BJ (cell line): ENCODE results near the gene ACTR3C. TPM values are rescaled to one million over a fixed set of nuclear protein-coding genes. Genes with fewer than 3 reads are reported as not detected.

ENCODE experiments used
- CTCF ChIA-PET: fragments of 350-600 bp; formaldehyde crosslinking; extraction: SDS; loops from one replicate; lab custom pipeline; 2021; ENCODE audit warnings: antibody characterized with exemption, inconsistent platforms; lab: Yijun Ruan, JAX
- POLR2A ChIA-PET: fragments of 300-600 bp; sonication (Branson Sonifier 250); formaldehyde crosslinking; extraction: SDS; loops from one replicate; lab custom pipeline; 2021; ENCODE audit warnings: antibody characterized with exemption; lab: Charles Lee
- DNase-seq: peaks from one replicate; pipeline ENCODE4 v3.0.0-alpha.2; 2011; ENCODE audit warnings: low read depth
- H3K27me3 ChIP-seq: 2 replicates; pipeline ENCODE4 v1.6.0; 2011; ENCODE audit warnings: low read length; ENCODE audit not compliant: control insufficient read depth, insufficient read depth
- H3K36me3 ChIP-seq: 2 replicates; pipeline ENCODE4 v1.5.1; 2011; ENCODE audit warnings: low read length; ENCODE audit not compliant: control insufficient read depth, insufficient read depth
- H3K4me3 ChIP-seq: 2 replicates; pipeline ENCODE4 v1.5.1; 2011; ENCODE audit warnings: low read depth, mild to moderate bottlenecking, control low read depth, low read length
- polyA plus RNA-seq: library from polyadenylated mRNA; depleted of rRNA; stranded (reverse); fragments of >200 nt; gene quantifications from 2 replicates; pipeline ENCODE4 v1.2.3, GENCODE V29; 2011
- TF ChIP-seq, protein P1 (sequence below): IDR thresholded peaks from 2 replicates; pipeline ENCODE4 v1.5.1; 2011; ENCODE audit warnings: low read depth, mild to moderate bottlenecking, control low read depth, inconsistent platforms, low read length, moderate library complexity; ENCODE audit not compliant: insufficient read depth

Gene ACTR3C
- polyA plus RNA-seq, 1 experiment, result 0.60 TPM

GRCh38 chr7:150355666-150356059, 32.3 kb upstream of the ACTR3C start:
- H3K36me3 ChIP-seq, result no peaks in the 10 kb centered on the region
- no peaks in the 10 kb centered on the region; the same call in 1 of the 2 replicates for H3K27me3 ChIP-seq
- no peak for DNase-seq
- ChIA-PET CTCF (interaction anchor here (0.6 to 4.4 kb wide), 19 partner anchors 8 to 932 kb away, joined by 3 to 27 read pairs (median 3); partner anchors contain the start of gene REPIN1), POLR2A (interaction anchor here (0.6 to 1.5 kb wide), 3 partner anchors 13 to 78 kb away, joined by 3 to 6 read pairs (median 5); partner anchors contain the start of gene REPIN1)
- H3K4me3 ChIP-seq, result no peak overlapping the region
- TF ChIP-seq, protein P1, sequence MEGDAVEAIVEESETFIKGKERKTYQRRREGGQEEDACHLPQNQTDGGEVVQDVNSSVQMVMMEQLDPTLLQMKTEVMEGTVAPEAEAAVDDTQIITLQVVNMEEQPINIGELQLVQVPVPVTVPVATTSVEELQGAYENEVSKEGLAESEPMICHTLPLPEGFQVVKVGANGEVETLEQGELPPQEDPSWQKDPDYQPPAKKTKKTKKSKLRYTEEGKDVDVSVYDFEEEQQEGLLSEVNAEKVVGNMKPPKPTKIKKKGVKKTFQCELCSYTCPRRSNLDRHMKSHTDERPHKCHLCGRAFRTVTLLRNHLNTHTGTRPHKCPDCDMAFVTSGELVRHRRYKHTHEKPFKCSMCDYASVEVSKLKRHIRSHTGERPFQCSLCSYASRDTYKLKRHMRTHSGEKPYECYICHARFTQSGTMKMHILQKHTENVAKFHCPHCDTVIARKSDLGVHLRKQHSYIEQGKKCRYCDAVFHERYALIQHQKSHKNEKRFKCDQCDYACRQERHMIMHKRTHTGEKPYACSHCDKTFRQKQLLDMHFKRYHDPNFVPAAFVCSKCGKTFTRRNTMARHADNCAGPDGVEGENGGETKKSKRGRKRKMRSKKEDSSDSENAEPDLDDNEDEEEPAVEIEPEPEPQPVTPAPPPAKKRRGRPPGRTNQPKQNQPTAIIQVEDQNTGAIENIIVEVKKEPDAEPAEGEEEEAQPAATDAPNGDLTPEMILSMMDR, result no peak

DNA sequence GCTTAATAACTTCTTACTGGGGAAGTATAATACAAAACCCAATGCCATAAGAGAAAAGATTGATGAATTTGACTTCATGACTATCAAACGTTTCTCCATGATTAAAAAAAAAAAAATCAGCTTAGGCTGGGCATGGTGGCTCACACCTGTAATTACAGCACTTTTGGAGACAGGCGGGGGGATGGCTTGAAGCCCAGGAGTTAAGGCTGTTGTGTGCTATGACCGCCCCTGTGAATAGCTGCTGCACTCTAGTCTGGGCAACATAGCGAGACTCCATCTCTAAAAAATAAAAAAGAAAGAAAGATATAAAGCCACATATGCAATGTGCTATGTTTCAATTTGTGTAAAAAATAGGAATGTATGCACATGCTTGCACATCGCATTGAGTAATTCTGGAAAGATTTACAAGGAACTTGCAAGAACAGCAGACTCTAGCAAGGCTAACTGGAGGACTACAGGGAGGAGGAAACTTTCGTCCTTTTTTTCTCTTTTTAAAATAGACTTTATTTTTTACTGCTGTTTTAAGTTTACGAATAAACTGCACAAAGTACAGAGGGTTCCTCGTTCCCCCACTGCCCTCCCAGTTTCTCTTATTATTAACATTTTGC, 28.3 kb upstream of the ACTR3C start:
- POLR2A ChIA-PET, result no interaction called here
- no peak for DNase-seq
- CTCF ChIA-PET, result interaction anchor here (0.6 kb wide), 1 partner anchor 51 kb away, joined by 3 read pairs; no protein-coding TSS in a partner anchor
- Histone ChIP-seq H3K36me3 (no peaks in the 10 kb centered on the region), H3K27me3 (no peaks in the 10 kb centered on the region; the same call in 1 of the 2 replicates), H3K4me3 (no peak overlapping the region)
- TF ChIP-seq, protein P1, result no peak

DNA sequence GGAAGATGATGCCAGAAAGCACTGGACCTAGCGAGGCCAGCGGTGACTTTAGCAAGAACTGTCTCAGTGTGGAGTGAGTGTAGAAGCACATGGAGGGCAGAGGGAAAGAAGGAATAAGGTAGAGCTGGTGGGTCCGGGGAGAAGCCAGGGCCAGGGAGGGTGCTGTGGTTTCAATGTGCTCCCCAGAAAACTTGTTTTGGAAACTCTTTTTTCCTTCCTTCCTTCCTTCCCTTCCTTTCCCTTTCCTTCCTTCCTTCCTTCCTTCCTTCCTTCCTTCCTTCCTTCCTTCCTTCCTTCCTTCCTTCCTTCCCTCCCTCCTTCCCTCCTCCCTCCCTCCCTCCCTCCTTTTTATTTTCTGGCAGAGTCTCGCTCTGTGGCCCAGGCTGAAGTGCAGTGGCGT, 23.6 kb upstream of the ACTR3C start:
- ChIA-PET CTCF (interaction anchor here (1.1 to 4.8 kb wide), 4 partner anchors 9 to 75 kb away, joined by 3 to 27 read pairs (median 3); no protein-coding TSS in a partner anchor), POLR2A (no interaction called here)
- no peaks in the 10 kb centered on the region for H3K36me3 ChIP-seq
- no peak for DNase-seq
- TF ChIP-seq, protein P1, result no peak
- H3K4me3 ChIP-seq, result no peak overlapping the region
- peaks cover 8% of the 10 kb centered on the region for H3K27me3 ChIP-seq

- no peaks in the 10 kb centered on the region for H3K36me3 ChIP-seq
- CTCF ChIA-PET, result interaction anchor here (4.8 kb wide), 1 partner anchor 11 kb away, joined by 27 read pairs; no protein-coding TSS in a partner anchor
- TF ChIP-seq, protein P1, result no peak
- no peak overlapping the region for H3K4me3 ChIP-seq
- peaks cover 20% of the 10 kb centered on the region for H3K27me3 ChIP-seq
- DNase-seq, result peak; percentile 75
- POLR2A ChIA-PET, result no interaction called here
Measured at GRCh38 chr7:150345012-150345411, 21.7 kb upstream of the ACTR3C start.

DNA sequence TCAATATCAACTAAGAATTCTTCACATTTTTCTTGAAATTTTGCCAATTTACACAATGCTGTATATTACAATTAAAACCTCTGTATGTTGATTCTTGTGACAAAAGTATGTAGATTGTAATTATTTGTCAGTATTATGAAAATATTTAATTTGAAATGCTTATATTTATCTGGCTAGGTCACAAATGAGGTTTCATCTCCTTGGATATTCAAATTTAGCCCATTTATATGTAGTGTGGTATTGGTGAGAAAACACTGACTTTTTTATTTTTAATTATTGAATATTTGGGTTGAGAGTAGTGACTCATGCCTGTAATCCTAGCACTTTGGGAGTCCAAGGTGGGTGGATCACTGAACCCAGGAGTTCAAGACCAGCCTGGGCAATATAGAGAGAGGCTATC, 21.0 kb upstream of the ACTR3C start:
- Histone ChIP-seq H3K27me3 (peaks cover 20% of the 10 kb centered on the region), H3K36me3 (no peaks in the 10 kb centered on the region), H3K4me3 (no peak overlapping the region)
- ChIA-PET CTCF (interaction anchor here (1.5 to 4.8 kb wide), 2 partner anchors 9 to 12 kb away, joined by 4 to 27 read pairs; no protein-coding TSS in a partner anchor), POLR2A (no interaction called here)
- DNase-seq, result no peak
- TF ChIP-seq, protein P1, result no peak
